ENCODE results near the gene GOLIM4.

DNA sequence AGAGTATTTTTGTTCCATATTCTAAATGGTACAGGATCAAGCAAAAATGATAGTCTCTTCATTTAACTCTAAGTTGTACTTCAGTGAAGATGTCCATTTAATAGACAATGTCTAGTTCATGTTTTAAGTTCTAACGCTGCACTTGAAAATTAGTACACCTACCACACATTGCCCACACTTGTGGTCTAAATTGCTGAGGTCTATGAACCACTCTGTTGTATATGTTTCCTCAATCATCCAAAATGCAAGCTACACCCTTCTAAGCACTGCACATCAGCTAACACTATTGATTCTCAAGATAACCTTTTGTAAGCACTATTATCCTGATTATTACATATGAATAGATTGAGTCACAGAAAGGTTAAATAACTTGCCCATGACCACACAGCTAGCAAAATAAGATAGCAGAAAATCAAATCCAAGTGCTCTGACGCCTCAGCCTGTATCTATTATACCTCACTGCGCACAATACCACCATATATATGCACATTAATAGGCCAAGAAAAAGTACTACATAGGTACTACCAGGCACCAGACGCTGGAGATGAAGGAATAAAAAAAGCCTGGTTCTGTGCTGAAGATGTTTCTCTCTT lies 6.4 kb downstream of the GOLIM4 start:
- TF ChIP-seq, protein P1, sequence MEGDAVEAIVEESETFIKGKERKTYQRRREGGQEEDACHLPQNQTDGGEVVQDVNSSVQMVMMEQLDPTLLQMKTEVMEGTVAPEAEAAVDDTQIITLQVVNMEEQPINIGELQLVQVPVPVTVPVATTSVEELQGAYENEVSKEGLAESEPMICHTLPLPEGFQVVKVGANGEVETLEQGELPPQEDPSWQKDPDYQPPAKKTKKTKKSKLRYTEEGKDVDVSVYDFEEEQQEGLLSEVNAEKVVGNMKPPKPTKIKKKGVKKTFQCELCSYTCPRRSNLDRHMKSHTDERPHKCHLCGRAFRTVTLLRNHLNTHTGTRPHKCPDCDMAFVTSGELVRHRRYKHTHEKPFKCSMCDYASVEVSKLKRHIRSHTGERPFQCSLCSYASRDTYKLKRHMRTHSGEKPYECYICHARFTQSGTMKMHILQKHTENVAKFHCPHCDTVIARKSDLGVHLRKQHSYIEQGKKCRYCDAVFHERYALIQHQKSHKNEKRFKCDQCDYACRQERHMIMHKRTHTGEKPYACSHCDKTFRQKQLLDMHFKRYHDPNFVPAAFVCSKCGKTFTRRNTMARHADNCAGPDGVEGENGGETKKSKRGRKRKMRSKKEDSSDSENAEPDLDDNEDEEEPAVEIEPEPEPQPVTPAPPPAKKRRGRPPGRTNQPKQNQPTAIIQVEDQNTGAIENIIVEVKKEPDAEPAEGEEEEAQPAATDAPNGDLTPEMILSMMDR (IDR thresholded peaks at IDR 0.05): no peak
- no peak for TF ChIP-seq POLR2A (IDR thresholded peaks at IDR 0.05)
